GM19468 (cell line): ENCODE results near the gene DLGAP4.
"Not testable (repeated sequence)": the region's sequence is repeated elsewhere in the genome, so short reads cannot be mapped to it uniquely, and the experiment has no call there.

Source experiments
- ATAC-seq: cut with Tn5 transposase; IDR thresholded peaks from one replicate; pipeline ENCODE4 v1.9.1; 2021; ENCODE audit warnings: mild to moderate bottlenecking, moderate library complexity, moderate number of reproducible peaks; ENCODE audit not compliant: unreplicated experiment; ENCODE audit errors: extremely low read depth

Gene DLGAP4

GRCh38 chr20:36370991-36371790 lies 65.1 kb downstream of the DLGAP4 start:
- ATAC-seq = no peak

- no peak for ATAC-seq
Measured at GRCh38 chr20:36372666-36373065, 66.5 kb downstream of the DLGAP4 start.

GRCh38 chr20:36373089-36373488 lies 67.0 kb downstream of the DLGAP4 start:
- ATAC-seq = no peak

GRCh38 chr20:36374995-36375394 lies 68.9 kb downstream of the DLGAP4 start:
- ATAC-seq = no peak

GRCh38 chr20:36377348-36378326 lies 71.5 kb downstream of the DLGAP4 start:
- no peak for ATAC-seq

GRCh38 chr20:36378686-36379085 lies 72.5 kb downstream of the DLGAP4 start:
- ATAC-seq = no peak

- ATAC-seq = not testable (repeated sequence)
Measured at GRCh38 chr20:36379914-36380313, 73.8 kb downstream of the DLGAP4 start.

- ATAC-seq = no peak
Measured at GRCh38 chr20:36384022-36384619, 78.0 kb downstream of the DLGAP4 start.

GRCh38 chr20:36385503-36385902 lies 79.4 kb downstream of the DLGAP4 start:
- ATAC-seq = no peak

GRCh38 chr20:36386236-36386635 lies 80.1 kb downstream of the DLGAP4 start:
- no peak for ATAC-seq

- no peak for ATAC-seq
Measured at GRCh38 chr20:36390269-36390668, 84.1 kb downstream of the DLGAP4 start.

- ATAC-seq = no peak
Measured at GRCh38 chr20:36390719-36391415, 84.7 kb downstream of the DLGAP4 start.

GRCh38 chr20:36391456-36391855 lies 85.3 kb downstream of the DLGAP4 start:
- no peak for ATAC-seq

- ATAC-seq = no peak
Measured at GRCh38 chr20:36391955-36392354, 85.8 kb downstream of the DLGAP4 start.

GRCh38 chr20:36392989-36393388 lies 86.8 kb downstream of the DLGAP4 start:
- no peak for ATAC-seq

- no peak for ATAC-seq
Measured at GRCh38 chr20:36394340-36394965, 88.3 kb downstream of the DLGAP4 start.

GRCh38 chr20:36396340-36396739 lies 90.2 kb downstream of the DLGAP4 start:
- no peak for ATAC-seq

- no peak for ATAC-seq
Measured at GRCh38 chr20:36396847-36397630, 90.9 kb downstream of the DLGAP4 start.

GRCh38 chr20:36398515-36398914 lies 92.4 kb downstream of the DLGAP4 start:
- ATAC-seq = no peak
